H1 (cell line): ENCODE results near the gene SEMA4F. TPM values are rescaled to one million over a fixed set of nuclear protein-coding genes. Genes with fewer than 3 reads are reported as not detected.

ENCODE experiments used
- CTCF ChIA-PET: fragments of 300-600 bp; sonication (Branson Sonifier 250); formaldehyde crosslinking; loops from one replicate; lab custom pipeline; 2021; ENCODE audit not compliant: partially characterized antibody; lab: Charles Lee
- POLR2A ChIA-PET: fragments of 300-600 bp; sonication (Branson Sonifier 250); formaldehyde crosslinking; loops from one replicate; lab custom pipeline; 2021; ENCODE audit warnings: inconsistent platforms; ENCODE audit not compliant: partially characterized antibody; lab: Charles Lee
- DNase-seq, 2 experiments: peaks; one replicate each; pipeline versions ENCODE4 v3.0.0 to v3.0.0-alpha.2; 2010 to 2022; ENCODE audit warnings: low spot score in 2 of 2, low read depth in 1 of 2, mixed read lengths in 1 of 2
- FAIRE-seq: peaks from 2 replicates; lab custom pipeline; 2011; peaks lifted over from hg19 to GRCh38; lab: Jason Lieb, UNC
- H2AFZ ChIP-seq: 2 replicates; pipeline ENCODE4 v1.8.1; 2012; ENCODE audit warnings: low read length, inconsistent platforms
- H2AK5ac ChIP-seq: 2 replicates; pipeline ENCODE4 v1.6.1; 2013; ENCODE audit warnings: low read depth, low read length
- H2BK120ac ChIP-seq: replicated peaks from 2 replicates; pipeline ENCODE3; 2013; ENCODE audit warnings: low read depth, low read length, inconsistent platforms
- H2BK12ac ChIP-seq: 2 replicates; pipeline ENCODE4 v1.6.1; 2013; ENCODE audit warnings: low read depth, low read length
- H2BK15ac ChIP-seq: 2 replicates; pipeline ENCODE4 v1.6.1; 2013; ENCODE audit warnings: low read length
- H2BK20ac ChIP-seq: 2 replicates; pipeline ENCODE4 v1.6.1; 2013; ENCODE audit warnings: low read length
- H2BK5ac ChIP-seq: 2 replicates; pipeline ENCODE4 v1.6.1; 2013; ENCODE audit warnings: low read depth, low read length
- H3K14ac ChIP-seq: 2 replicates; pipeline ENCODE4 v1.6.1; 2013; ENCODE audit warnings: inconsistent platforms; ENCODE audit not compliant: insufficient read length
- H3K18ac ChIP-seq: 2 replicates; pipeline ENCODE4 v1.6.1; 2013; ENCODE audit warnings: low read length; ENCODE audit errors: extremely low read depth
- H3K23ac ChIP-seq: 2 replicates; pipeline ENCODE4 v1.6.1; 2013; ENCODE audit warnings: inconsistent platforms; ENCODE audit not compliant: insufficient read length
- H3K23me2 ChIP-seq: 2 replicates; pipeline ENCODE4 v1.6.1; 2013; ENCODE audit warnings: low read depth, low read length
- H3K27ac ChIP-seq: 2 replicates; pipeline ENCODE4 v1.6.1; 2011; ENCODE audit warnings: low read depth, low read length, inconsistent platforms
- H3K27me3 ChIP-seq, 4 experiments: replicated peaks in 1 of 4; 1 replicate in 1 of 4; 2 replicates in 3 of 4; pipeline versions ENCODE4 v1.6.1 to v1.8.1; 2011 to 2013; ENCODE audit warnings: low read length in 3 of 4, mild to moderate bottlenecking in 3 of 4, inconsistent platforms in 2 of 4, mixed read lengths in 2 of 4, moderate library complexity in 1 of 4; ENCODE audit not compliant: control insufficient read depth in 3 of 4, insufficient read depth in 3 of 4; ENCODE audit errors: extremely low read depth in 1 of 4
- H3K36me3 ChIP-seq, 4 experiments: 2 replicates each; pipeline versions ENCODE4 v1.6.1 to v1.8.1; 2011 to 2013; ENCODE audit warnings: mild to moderate bottlenecking in 4 of 4, low read length in 3 of 4, moderate library complexity in 2 of 4, control low read depth in 1 of 4, inconsistent platforms in 1 of 4; ENCODE audit not compliant: insufficient read depth in 4 of 4, control insufficient read depth in 2 of 4
- H3K4ac ChIP-seq: replicated peaks from 2 replicates; pipeline ENCODE3; 2013; ENCODE audit warnings: low read length, low read depth, mixed read lengths, inconsistent platforms; ENCODE audit not compliant: insufficient read length
- H3K4me1 ChIP-seq, 4 experiments: replicated peaks in 1 of 4; 1 replicate in 1 of 4; 2 replicates in 3 of 4; pipeline versions ENCODE4 v1.6.1 to v1.8.1; 2011 to 2013; ENCODE audit warnings: low read length in 3 of 4, inconsistent platforms in 2 of 4, mixed read lengths in 1 of 4; ENCODE audit not compliant: insufficient read depth in 4 of 4, control insufficient read depth in 3 of 4
- H3K4me2 ChIP-seq, 2 experiments: 2 replicates each; pipeline versions ENCODE4 v1.6.1 to v1.8.1; 2011 to 2013; ENCODE audit warnings: low read depth in 2 of 2, low read length in 2 of 2, control low read depth in 1 of 2, inconsistent platforms in 1 of 2, mild to moderate bottlenecking in 1 of 2; ENCODE audit not compliant: insufficient read depth in 1 of 2
- H3K4me3 ChIP-seq, 4 experiments: fragments of 200-600, 300-600 bp in 1 of 4; sonication (generic), shearing (Covaris generic), sonication (Bioruptor Twin) in 1 of 4; 2 replicates each; pipeline versions ENCODE4 v1.5.1 to v1.8.1; 2011 to 2016; ENCODE audit warnings: low read length in 4 of 4, low read depth in 3 of 4, control low read depth in 2 of 4, inconsistent platforms in 2 of 4, mild to moderate bottlenecking in 2 of 4, mixed read lengths in 1 of 4, moderate library complexity in 1 of 4; ENCODE audit not compliant: insufficient read depth in 2 of 4; ENCODE audit errors: extremely low read depth in 1 of 4
- H3K56ac ChIP-seq: replicated peaks from 2 replicates; pipeline ENCODE3; 2013; ENCODE audit warnings: low read depth, mild to moderate bottlenecking, mixed read lengths, low read length, inconsistent platforms; ENCODE audit not compliant: insufficient read length
- H3K79me1 ChIP-seq: 2 replicates; pipeline ENCODE4 v1.6.1; 2013; ENCODE audit warnings: low read depth, low read length, control low read depth
- H3K79me2 ChIP-seq, 2 experiments: 2 replicates each; pipeline versions ENCODE4 v1.6.1 to v1.8.1; 2012 to 2013; ENCODE audit warnings: low read length in 2 of 2, mild to moderate bottlenecking in 2 of 2, inconsistent platforms in 1 of 2; ENCODE audit not compliant: insufficient read depth in 2 of 2, control insufficient read depth in 1 of 2
- H3K9ac ChIP-seq, 4 experiments: replicated peaks in 1 of 4; 1 replicate in 1 of 4; 2 replicates in 3 of 4; pipeline versions ENCODE4 v1.6.1 to v1.8.1; 2011 to 2013; ENCODE audit warnings: low read depth in 3 of 4, low read length in 3 of 4, control low read depth in 2 of 4, mild to moderate bottlenecking in 2 of 4, moderate library complexity in 2 of 4, inconsistent platforms in 1 of 4; ENCODE audit errors: extremely low read depth in 1 of 4
- H3K9me3 ChIP-seq, 2 experiments: 2 replicates each; pipeline versions ENCODE4 v1.6.1 to v1.8.1; 2012 to 2013; ENCODE audit warnings: mild to moderate bottlenecking in 2 of 2, moderate library complexity in 2 of 2, control low read depth in 1 of 2, inconsistent platforms in 1 of 2, low read depth in 1 of 2, low read length in 1 of 2, mixed read lengths in 1 of 2; ENCODE audit not compliant: insufficient read depth in 2 of 2
- H4K20me1 ChIP-seq, 2 experiments: replicated peaks in 1 of 2; 2 replicates each; pipeline versions ENCODE3 to v1.8.1; 2011 to 2013; ENCODE audit warnings: inconsistent platforms in 2 of 2, low read length in 2 of 2, mild to moderate bottlenecking in 1 of 2; ENCODE audit not compliant: insufficient read depth in 2 of 2, control insufficient read depth in 1 of 2
- H4K5ac ChIP-seq: 2 replicates; pipeline ENCODE4 v1.6.1; 2013; ENCODE audit warnings: low read length, low read depth, mixed read lengths, inconsistent platforms; ENCODE audit not compliant: insufficient read length
- H4K8ac ChIP-seq: 2 replicates; pipeline ENCODE4 v1.8.0; 2013; ENCODE audit warnings: mild to moderate bottlenecking, moderate library complexity, low read length, inconsistent platforms; ENCODE audit not compliant: insufficient read depth; ENCODE audit errors: extremely low read depth
- H4K91ac ChIP-seq: replicated peaks from 2 replicates; pipeline ENCODE3; 2013; ENCODE audit warnings: low read length, mixed read lengths, inconsistent platforms; ENCODE audit not compliant: insufficient read length
- ASH2L ChIP-seq: fragments of 200-600, 300-600 bp; sonication (generic); IDR thresholded peaks from one replicate; pipeline ENCODE4 v1.7.1; 2017; ENCODE audit warnings: low read length
- BRCA1 ChIP-seq: IDR thresholded peaks from 2 replicates; pipeline ENCODE4 v1.6.1; 2012; ENCODE audit warnings: low read depth, low read length, improper control_type of control experiment
- CTCF ChIP-seq, 3 experiments: IDR thresholded peaks; 1 replicate in 2 of 3; 2 replicates in 1 of 3; pipeline versions ENCODE4 v1.5.1 to v1.6.1; 2011; ENCODE audit warnings: low read length in 3 of 3, mild to moderate bottlenecking in 3 of 3, inconsistent platforms in 2 of 3, low read depth in 1 of 3, moderate library complexity in 1 of 3; ENCODE audit not compliant: insufficient read depth in 1 of 3; ENCODE audit errors: control extremely low read depth in 1 of 3
- KDM1A ChIP-seq: fragments of 200-600, 300-600 bp; sonication (generic); IDR thresholded peaks from 2 replicates; pipeline ENCODE4 v1.7.1; 2016; ENCODE audit warnings: mild to moderate bottlenecking, low read length, borderline replicate concordance
- KDM4A ChIP-seq: IDR thresholded peaks from one replicate; pipeline ENCODE4 v1.7.1; 2012; ENCODE audit warnings: low read depth, mild to moderate bottlenecking, moderate library complexity, low read length, inconsistent platforms; ENCODE audit not compliant: severe bottlenecking
- MAFK ChIP-seq: IDR thresholded peaks from 2 replicates; pipeline ENCODE4 v1.6.1; 2012; ENCODE audit warnings: low read depth, mild to moderate bottlenecking, improper control_type of control experiment, low read length
- NRF1 ChIP-seq: IDR thresholded peaks from 2 replicates; pipeline ENCODE4 v1.6.1; 2011; ENCODE audit warnings: mild to moderate bottlenecking, low read depth, low read length, improper control_type of control experiment
- PHF8 ChIP-seq: fragments of 200-600 bp; sonication (generic); conservative IDR thresholded peaks from 2 replicates; pipeline ENCODE4 v1.7.1; 2012; ENCODE audit warnings: low read depth, mild to moderate bottlenecking, inconsistent platforms, low read length, moderate library complexity
- POU5F1 ChIP-seq: IDR thresholded peaks from 2 replicates; pipeline ENCODE4 v1.6.1; 2011; ENCODE audit warnings: low read depth, mild to moderate bottlenecking, low read length, moderate library complexity
- RAD21 ChIP-seq, 2 experiments: IDR thresholded peaks in 1 of 2; conservative IDR thresholded peaks in 1 of 2; 2 replicates each; pipeline ENCODE4 v1.6.1; 2011; ENCODE audit warnings: low read depth in 2 of 2, low read length in 2 of 2, improper control_type of control experiment in 1 of 2, inconsistent platforms in 1 of 2, mild to moderate bottlenecking in 1 of 2, moderate library complexity in 1 of 2
- RFX5 ChIP-seq: IDR thresholded peaks from 2 replicates; pipeline ENCODE4 v1.6.1; 2011; ENCODE audit warnings: low read depth, low read length, improper control_type of control experiment, borderline replicate concordance
- SRF ChIP-seq: IDR thresholded peaks from 2 replicates; pipeline ENCODE4 v1.6.1; 2011; ENCODE audit warnings: mild to moderate bottlenecking, low read depth, low read length, moderate library complexity
- ZNF274 ChIP-seq: IDR thresholded peaks from 2 replicates; pipeline ENCODE4 v1.7.0; 2012; ENCODE audit warnings: low read length, borderline replicate concordance; ENCODE audit errors: extremely low read depth
- polyA plus RNA-seq, 7 experiments: library from polyadenylated mRNA; depleted of rRNA in 3 of 7; stranded (reverse) in 5 of 7; unstranded in 2 of 7; fragments of >200 nt in 5 of 7; fragments of 200-250 nt in 2 of 7; gene quantifications; 1 replicate in 5 of 7; 2 replicates in 1 of 7; 4 replicates in 1 of 7; pipeline versions ENCODE4 v1.2.1 to v1.2.3, GENCODE V29; 2011 to 2013; ENCODE audit warnings: missing spikeins in 2 of 7, mixed read lengths in 2 of 7
- total RNA-seq: library from RNA; stranded (reverse); fragmentation: NEBNext Ultra II Directional; extraction: Animal tissue kit (Norgen Biotek cat#: 25700); gene quantifications from 2 replicates; pipeline ENCODE4 v1.2.1, GENCODE V29; 2021

Gene SEMA4F
- total and polyA plus RNA-seq, 2 of the 8 experiments (the other 6 are each of a cell fraction or from before 2014, with no cell fraction given) = 3.3 to 3.4 TPM

DNA sequence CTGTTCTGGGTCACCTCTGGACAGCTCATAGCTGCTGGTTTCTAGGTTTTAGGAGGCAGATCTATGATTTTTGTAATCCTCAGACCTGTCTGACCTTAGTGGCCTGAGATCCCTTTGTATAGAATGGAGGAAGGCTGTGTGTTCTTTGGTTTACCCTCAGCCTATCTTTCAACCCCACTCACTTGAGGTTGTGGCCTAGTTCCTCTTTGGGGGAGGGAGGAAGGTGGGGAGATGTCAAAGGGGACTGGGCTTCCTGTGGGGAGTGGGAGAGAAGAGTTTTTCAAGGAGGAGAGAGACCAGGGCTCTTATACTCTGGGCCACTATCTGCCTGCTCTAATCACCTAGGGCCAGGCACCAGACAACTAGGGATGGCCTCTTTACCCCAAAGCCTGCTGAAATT lies 28.5 kb downstream of the SEMA4F start:
- CTCF ChIA-PET = no interaction called here
- Histone ChIP-seq H2BK12ac (no peak overlapping the region), H3K4me3 (no peak overlapping the region), H2BK5ac (no peak overlapping the region), H3K4me1 (no peaks in the 10 kb centered on the region), H3K4me2 (no peak overlapping the region), H4K5ac (no peak overlapping the region), H3K9ac (no peak overlapping the region), H3K4ac (no peak overlapping the region), H2AK5ac (no peak overlapping the region), H4K20me1 (peaks cover 0 to 2% of the 10 kb centered on the region in 2 experiments), H3K18ac (no peak overlapping the region), H3K27me3 (no peaks in the 10 kb centered on the region), H4K8ac (no peak overlapping the region), H3K23ac (no peak overlapping the region), H2AFZ (no peak overlapping the region), H2BK15ac (no peak overlapping the region), H3K9me3 (no peaks in the 10 kb centered on the region), H3K79me1 (no peaks in the 10 kb centered on the region), H2BK20ac (no peak overlapping the region), H3K27ac (no peak overlapping the region), H3K56ac (no peak overlapping the region), H3K36me3 (no peaks in the 10 kb centered on the region), H3K14ac (no peak overlapping the region), H3K79me2 (no peaks in the 10 kb centered on the region), H4K91ac (no peak overlapping the region), H3K23me2 (no peaks in the 10 kb centered on the region), H2BK120ac (no peak overlapping the region)
- DNase-seq (no peak), FAIRE-seq (no peak)
- POLR2A ChIA-PET = no interaction called here
- TF ChIP-seq KDM1A = no peak
- no peak for TF ChIP-seq CTCF (IDR thresholded peaks at IDR 0.05; ENCODE audit: control extremely low read depth in 1 of 3, insufficient read depth in 1 of 3, low read depth in 1 of 3, low read length in 3 of 3)
- TF ChIP-seq KDM4A = no peak
- no peak for TF ChIP-seq ZNF274
- no peak for TF ChIP-seq PHF8
- no peak for TF ChIP-seq POU5F1
- TF ChIP-seq ASH2L = no peak
- no peak for TF ChIP-seq BRCA1
- no peak for TF ChIP-seq RFX5
- TF ChIP-seq SRF = no peak
- TF ChIP-seq MAFK = no peak
- TF ChIP-seq NRF1 = no peak
- no peak for TF ChIP-seq RAD21 (IDR thresholded peaks at IDR 0.05 in 1 of 2, conservative IDR thresholded peaks at IDR 0.05 in 1 of 2; ENCODE audit: low read depth in 2 of 2, low read length in 2 of 2)
